ENCODE data around the gene SUSD6. TPM values are rescaled to one million over a fixed set of nuclear protein-coding genes. Genes with fewer than 3 reads are reported as not detected.

Gene SUSD6
- total RNA-seq, 1 experiment from 2014 or later = 21.5 TPM

- peaks cover 46% of the 10 kb centered on the region for H3K4me1 Mint-ChIP-seq (ENCODE audit: low read depth, unreplicated experiment)
- no TSS peak for BruUV-seq (replicated peaks)
- H3K4me3 Mint-ChIP-seq (ENCODE audit: unreplicated experiment) = no peak overlapping the region
- ChIA-PET POLR2A (no interaction called here), CTCF (no interaction called here)
- H3K36me3 Mint-ChIP-seq (ENCODE audit: insufficient read depth, unreplicated experiment) = no peaks in the 10 kb centered on the region
- Histone ChIP-seq H3K4me3 (ENCODE audit: low read depth, low read length) (no peak overlapping the region), H3K4me1 (peaks cover 42% of the 10 kb centered on the region), H3K9me3 (no peaks in the 10 kb centered on the region), H3K36me3 (ENCODE audit: control insufficient read depth, insufficient read depth, low read length) (no peaks in the 10 kb centered on the region), H3K27me3 (replicated peaks; ENCODE audit: control insufficient read depth, insufficient read depth, low read length) (no peaks in the 10 kb centered on the region)
- no peak for DNase-seq
- H3K27ac Mint-ChIP-seq (ENCODE audit: unreplicated experiment) = no peak overlapping the region
- no peaks in the 10 kb centered on the region for H3K27me3 Mint-ChIP-seq (ENCODE audit: insufficient read depth, unreplicated experiment)
- intact Hi-C loops (cut with micrococcal nuclease; ENCODE audit: unreplicated experiment) = no loop called here
- H3K9me3 Mint-ChIP-seq (ENCODE audit: unreplicated experiment) = no peaks in the 10 kb centered on the region
- no peak for TF ChIP-seq CTCF (IDR thresholded peaks at IDR 0.05; ENCODE audit: insufficient read depth in 1 of 2, low read depth in 1 of 2, low read length in 1 of 2, severe bottlenecking in 1 of 2, unreplicated experiment in 1 of 2)
Observed at GRCh38 chr14:69693801-69694729, 82.7 kb downstream of the SUSD6 start.

DNA sequence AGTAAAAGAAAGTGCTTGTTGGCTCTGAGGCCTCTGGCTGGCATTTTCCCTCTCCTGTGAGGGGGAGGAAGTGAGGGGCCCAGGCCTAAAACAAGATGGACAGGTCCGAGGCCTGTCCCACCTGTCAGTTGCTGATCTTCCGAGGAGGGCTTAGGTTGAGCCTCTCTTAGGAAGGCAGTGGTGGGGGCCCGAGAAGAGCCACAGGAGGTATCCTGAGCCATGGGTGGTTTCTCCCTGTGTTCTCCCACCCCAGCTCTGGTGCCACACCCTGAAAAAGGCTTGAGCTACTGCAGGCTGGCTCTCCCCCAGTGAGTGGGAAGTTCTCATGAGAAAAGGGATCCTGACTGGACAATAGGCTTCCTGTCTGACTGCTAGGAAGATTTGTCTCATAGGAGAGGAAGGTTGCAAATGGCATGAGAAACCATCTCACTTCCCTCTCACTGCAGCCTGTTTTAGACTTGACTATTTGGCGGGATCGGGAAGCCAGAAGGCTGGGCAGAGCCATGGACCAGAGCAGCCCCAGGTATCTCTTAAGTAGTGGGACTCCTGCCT, 83.4 kb downstream of the SUSD6 start:
- Histone ChIP-seq H3K36me3 (ENCODE audit: control insufficient read depth, insufficient read depth, low read length) (no peaks in the 10 kb centered on the region), H3K4me1 (peaks cover 42% of the 10 kb centered on the region), H3K4me3 (ENCODE audit: low read depth, low read length) (no peak overlapping the region), H3K9me3 (no peaks in the 10 kb centered on the region), H3K27me3 (replicated peaks; ENCODE audit: control insufficient read depth, insufficient read depth, low read length) (no peaks in the 10 kb centered on the region)
- Mint-ChIP-seq H3K4me1 (ENCODE audit: low read depth, unreplicated experiment) (peaks cover 46% of the 10 kb centered on the region), H3K9me3 (ENCODE audit: unreplicated experiment) (no peaks in the 10 kb centered on the region), H3K4me3 (ENCODE audit: unreplicated experiment) (no peak overlapping the region), H3K27ac (ENCODE audit: unreplicated experiment) (no peak overlapping the region), H3K36me3 (ENCODE audit: insufficient read depth, unreplicated experiment) (no peaks in the 10 kb centered on the region), H3K27me3 (ENCODE audit: insufficient read depth, unreplicated experiment) (no peaks in the 10 kb centered on the region)
- no TSS peak for BruUV-seq (replicated peaks)
- ChIA-PET POLR2A (no interaction called here), CTCF (no interaction called here)
- no peak for TF ChIP-seq CTCF (IDR thresholded peaks at IDR 0.05; ENCODE audit: insufficient read depth in 1 of 2, low read depth in 1 of 2, low read length in 1 of 2, severe bottlenecking in 1 of 2, unreplicated experiment in 1 of 2)
- intact Hi-C loops (cut with micrococcal nuclease; ENCODE audit: unreplicated experiment) = no loop called here
- DNase-seq = no peak

- Histone ChIP-seq H3K4me1 (peaks cover 35% of the 10 kb centered on the region), H3K36me3 (ENCODE audit: control insufficient read depth, insufficient read depth, low read length) (no peaks in the 10 kb centered on the region), H3K4me3 (ENCODE audit: low read depth, low read length) (no peak overlapping the region), H3K9me3 (no peaks in the 10 kb centered on the region), H3K27me3 (replicated peaks; ENCODE audit: control insufficient read depth, insufficient read depth, low read length) (no peaks in the 10 kb centered on the region)
- ChIA-PET CTCF (no interaction called here), POLR2A (no interaction called here)
- intact Hi-C loops (cut with micrococcal nuclease; ENCODE audit: unreplicated experiment) = no loop called here
- no peaks in the 10 kb centered on the region for H3K27me3 Mint-ChIP-seq (ENCODE audit: insufficient read depth, unreplicated experiment)
- no peak overlapping the region for H3K27ac Mint-ChIP-seq (ENCODE audit: unreplicated experiment)
- no TSS peak for BruUV-seq (replicated peaks)
- no peak for DNase-seq
- no peaks in the 10 kb centered on the region for H3K9me3 Mint-ChIP-seq (ENCODE audit: unreplicated experiment)
- H3K36me3 Mint-ChIP-seq (ENCODE audit: insufficient read depth, unreplicated experiment) = no peaks in the 10 kb centered on the region
- TF ChIP-seq CTCF (IDR thresholded peaks at IDR 0.05; ENCODE audit: insufficient read depth in 1 of 2, low read depth in 1 of 2, low read length in 1 of 2, severe bottlenecking in 1 of 2, unreplicated experiment in 1 of 2) = no peak
- no peak overlapping the region for H3K4me3 Mint-ChIP-seq (ENCODE audit: unreplicated experiment)
- H3K4me1 Mint-ChIP-seq (ENCODE audit: low read depth, unreplicated experiment) = peaks cover 39% of the 10 kb centered on the region
Observed at GRCh38 chr14:69695322-69696203, 84.2 kb downstream of the SUSD6 start.

All from Caco-2 (cell line).